Transverse colon (tissue), 4 donors: Measurements from ENCODE around the gene KIAA0586.

Experiments used
- EP300 ChIP-seq: sonication (generic); formaldehyde crosslinking; IDR thresholded peaks from one replicate; pipeline ENCODE4 v1.6.1; 2017; ENCODE audit warnings: antibody characterized with exemption, low read depth
- POLR2A ChIP-seq: fragments of 450-650 bp; IDR thresholded peaks from one replicate; pipeline ENCODE4 v1.6.1; 2016; ENCODE audit warnings: antibody characterized with exemption, mild to moderate bottlenecking, moderate library complexity
- POLR2AphosphoS5 ChIP-seq, 3 donors: sonication (generic); formaldehyde crosslinking; IDR thresholded peaks; one replicate each; pipeline ENCODE4 v1.6.1; 2016; ENCODE audit warnings: antibody characterized with exemption in 3 of 3
- TF ChIP-seq, protein P1 (sequence below), 5 experiments: fragments of 200-600 bp in 3 of 5; fragments of 450-650 bp in 2 of 5; sonication (generic) in 3 of 5; IDR thresholded peaks; 1 replicate in 2 of 5; 2 replicates in 3 of 5; pipeline ENCODE4 v1.5.1; 2016 to 2017; ENCODE audit warnings: antibody characterized with exemption in 5 of 5, inconsistent platforms in 3 of 5, mild to moderate bottlenecking in 2 of 5, moderate library complexity in 1 of 5

DNA sequence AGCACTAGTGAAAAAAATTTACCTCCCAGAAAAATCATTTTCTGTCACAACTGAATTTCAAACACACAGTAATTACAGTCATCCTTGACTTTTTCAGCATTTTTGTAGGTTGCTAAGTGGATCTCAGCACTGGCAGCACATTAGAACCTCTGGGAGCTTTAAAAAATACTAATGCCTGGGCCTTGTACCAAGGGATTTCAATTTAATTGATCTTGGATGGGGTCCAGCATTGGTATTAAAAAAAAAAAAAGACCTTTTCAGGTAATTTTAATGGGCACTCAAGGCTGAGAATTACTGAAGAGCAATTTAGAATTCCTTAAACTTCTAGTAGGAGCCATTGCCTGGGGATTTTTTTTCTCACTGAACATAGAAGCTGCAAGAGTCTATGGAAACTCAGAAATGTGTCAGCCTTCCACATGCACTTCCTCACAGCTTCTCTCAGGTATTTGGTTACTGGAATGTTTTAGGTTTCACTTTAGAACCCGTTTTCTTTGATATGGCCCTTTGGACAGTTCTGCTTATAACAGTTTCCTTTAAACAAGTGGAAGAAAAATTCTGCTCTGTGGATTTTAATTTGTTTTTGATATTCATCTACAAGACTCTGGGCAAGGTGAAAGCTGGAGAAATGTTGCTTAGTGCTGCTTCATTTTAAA, 121.7 kb downstream of the KIAA0586 start:
- TF ChIP-seq POLR2AphosphoS5 (IDR thresholded peaks at IDR 0.05) (no peak), EP300 (no peak), POLR2A (no peak)
- TF ChIP-seq, protein P1, sequence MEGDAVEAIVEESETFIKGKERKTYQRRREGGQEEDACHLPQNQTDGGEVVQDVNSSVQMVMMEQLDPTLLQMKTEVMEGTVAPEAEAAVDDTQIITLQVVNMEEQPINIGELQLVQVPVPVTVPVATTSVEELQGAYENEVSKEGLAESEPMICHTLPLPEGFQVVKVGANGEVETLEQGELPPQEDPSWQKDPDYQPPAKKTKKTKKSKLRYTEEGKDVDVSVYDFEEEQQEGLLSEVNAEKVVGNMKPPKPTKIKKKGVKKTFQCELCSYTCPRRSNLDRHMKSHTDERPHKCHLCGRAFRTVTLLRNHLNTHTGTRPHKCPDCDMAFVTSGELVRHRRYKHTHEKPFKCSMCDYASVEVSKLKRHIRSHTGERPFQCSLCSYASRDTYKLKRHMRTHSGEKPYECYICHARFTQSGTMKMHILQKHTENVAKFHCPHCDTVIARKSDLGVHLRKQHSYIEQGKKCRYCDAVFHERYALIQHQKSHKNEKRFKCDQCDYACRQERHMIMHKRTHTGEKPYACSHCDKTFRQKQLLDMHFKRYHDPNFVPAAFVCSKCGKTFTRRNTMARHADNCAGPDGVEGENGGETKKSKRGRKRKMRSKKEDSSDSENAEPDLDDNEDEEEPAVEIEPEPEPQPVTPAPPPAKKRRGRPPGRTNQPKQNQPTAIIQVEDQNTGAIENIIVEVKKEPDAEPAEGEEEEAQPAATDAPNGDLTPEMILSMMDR (IDR thresholded peaks at IDR 0.05) = no peak
